Heart right ventricle (tissue), 16 donors: ENCODE results near the gene FKBP1B. TPM values are rescaled to one million over a fixed set of nuclear protein-coding genes. Genes with fewer than 3 reads are reported as not detected.

ENCODE experiments used
- ATAC-seq, 8 donors: fragments of 200-7000 bp; cut with Tn5 transposase; one replicate each; pipeline ENCODE4 v1.9.1; 2020; ENCODE audit warnings: mild to moderate bottlenecking in 8 of 8, moderate library complexity in 8 of 8, moderate number of reproducible peaks in 1 of 8
- DNase-seq, 2 donors: peaks; one replicate each; pipeline ENCODE4 v3.0.0-alpha.2; 2020
- H3K27ac ChIP-seq, 10 donors: fragments of 200-600 bp; sonication (generic) in 2 of 10; one replicate each; pipeline versions ENCODE4 v1.5.0 to v1.8.0; 2020 to 2022; ENCODE audit warnings: mild to moderate bottlenecking in 3 of 10
- H3K27me3 ChIP-seq, 7 donors: fragments of 200-600 bp; one replicate each; pipeline ENCODE4 v1.8.0; 2021 to 2022; ENCODE audit warnings: mild to moderate bottlenecking in 2 of 7
- H3K36me3 ChIP-seq, 9 donors: fragments of 200-600 bp; sonication (generic) in 1 of 9; one replicate each; pipeline versions ENCODE4 v1.5.0 to v1.8.0; 2020 to 2022; ENCODE audit warnings: mild to moderate bottlenecking in 2 of 9
- H3K4me1 ChIP-seq, 9 donors: fragments of 200-600 bp; sonication (generic) in 1 of 9; one replicate each; pipeline versions ENCODE4 v1.5.0 to v1.8.0; 2020 to 2022; ENCODE audit warnings: mild to moderate bottlenecking in 4 of 9
- H3K4me3 ChIP-seq, 10 donors: fragments of 200-600 bp; sonication (generic) in 2 of 10; one replicate each; pipeline versions ENCODE4 v1.5.0 to v1.8.0; 2020 to 2022; ENCODE audit warnings: mild to moderate bottlenecking in 7 of 10, moderate library complexity in 2 of 10
- H3K9me3 ChIP-seq, 11 donors: fragments of 200-600 bp in 10 of 11; sonication (generic) in 2 of 11; one replicate each; pipeline versions ENCODE4 v1.5.0 to v1.8.0; 2013 to 2022; ENCODE audit warnings: mild to moderate bottlenecking in 2 of 11, control low read depth in 1 of 11, moderate library complexity in 1 of 11
- WGBS, 2 donors: extraction: QIAGEN DNeasy Blood & Tissue Kit; methylation state at CpG; one replicate each; pipeline ENCODE4 v1.1.7; 2013; ENCODE audit warnings: inconsistent platforms in 1 of 2; 5-methylcytosine and 5-hydroxymethylcytosine counted together
- intact Hi-C, 10 donors: fragments of 100-400 bp; cut with DNase I; formaldehyde crosslinking; loops; one replicate each; pipeline versions ENCODE4 v1.11.1 to v1.14.2; 2022
- polyA plus RNA-seq, 2 donors: library from polyadenylated mRNA; stranded (reverse); fragments of 200-250 nt; gene quantifications; one replicate each; pipeline ENCODE4 v1.2.3, GENCODE V29; 2013
- total RNA-seq, 10 donors: library from RNA; stranded (reverse); fragmentation: NEBNext Ultra II Directional in 3 of 10; extraction: Animal tissue kit (Norgen Biotek cat#: 25700) in 3 of 10; gene quantifications; one replicate each; pipeline versions ENCODE4 v1.2.1 to v1.2.4, GENCODE V29; 2021 to 2023
- TF ChIP-seq, protein P1 (sequence below), 9 donors: fragments of 200-600 bp; sonication (generic) in 2 of 9; IDR thresholded peaks; one replicate each; pipeline versions ENCODE4 v1.5.0 to v1.8.0; 2021 to 2022; ENCODE audit warnings: antibody characterized with exemption in 9 of 9, mild to moderate bottlenecking in 5 of 9, moderate library complexity in 1 of 9
- donor health status: Arrhythmogenic right ventricular cardiomyopathy.
- donor health status: ischemic (EF 13 %, LVEDD 7.1; RV severe dilation, severe dysfunction).
- donor health status: healthy with polysubstance abuse.
- donor health status: DM: no; HTN: yes; CAD: no.
- donor health status: DM: no; HTN: no; CAD: no.
- donor health status: ischemic (EF 25% LVEDD 6.9; RV normal size, moderate dysfunction).
- donor health status: ischemic (EF 25% LVEDD 5.7; RV mildly dilated, moderate dysfunction).
- donor health status: healthy.
- donor health status: DM: yes; HTN: yes; CAD: no.
- donor health status: Ischemic cardiomyopathy.
- donor health status: ischemic (EF 35%, LVEDD 5.7; RV mildly dilated, moderate dysfunction).
- donor health status: nonischemic (EF 11% LVEDD 7.7; RV severe dilation, severe dysfunction).
- donor health status: DM: yes; HTN: yes; CAD: no.
- donor health status: PGD.
- donor health status: ischemic (EF 29% LVEDD 5.4; RV normal size, mild dysfunction).
- donor health status: nonischemic (EF 23%, LVEDD 6.1; RV moderate dilation, normal function).

The FKBP1B gene
- total and polyA plus RNA-seq, 12 donors, result 0.61 to 6.3 (median 1.7) TPM; not detected in 1

- ATAC-seq, result peak; percentile 99 to 100 (median 99)
- peaks cover 0 to 38% (median 29%) of the 10 kb centered on the region in 9 donors for H3K4me1 ChIP-seq
- TF ChIP-seq, protein P1, sequence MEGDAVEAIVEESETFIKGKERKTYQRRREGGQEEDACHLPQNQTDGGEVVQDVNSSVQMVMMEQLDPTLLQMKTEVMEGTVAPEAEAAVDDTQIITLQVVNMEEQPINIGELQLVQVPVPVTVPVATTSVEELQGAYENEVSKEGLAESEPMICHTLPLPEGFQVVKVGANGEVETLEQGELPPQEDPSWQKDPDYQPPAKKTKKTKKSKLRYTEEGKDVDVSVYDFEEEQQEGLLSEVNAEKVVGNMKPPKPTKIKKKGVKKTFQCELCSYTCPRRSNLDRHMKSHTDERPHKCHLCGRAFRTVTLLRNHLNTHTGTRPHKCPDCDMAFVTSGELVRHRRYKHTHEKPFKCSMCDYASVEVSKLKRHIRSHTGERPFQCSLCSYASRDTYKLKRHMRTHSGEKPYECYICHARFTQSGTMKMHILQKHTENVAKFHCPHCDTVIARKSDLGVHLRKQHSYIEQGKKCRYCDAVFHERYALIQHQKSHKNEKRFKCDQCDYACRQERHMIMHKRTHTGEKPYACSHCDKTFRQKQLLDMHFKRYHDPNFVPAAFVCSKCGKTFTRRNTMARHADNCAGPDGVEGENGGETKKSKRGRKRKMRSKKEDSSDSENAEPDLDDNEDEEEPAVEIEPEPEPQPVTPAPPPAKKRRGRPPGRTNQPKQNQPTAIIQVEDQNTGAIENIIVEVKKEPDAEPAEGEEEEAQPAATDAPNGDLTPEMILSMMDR (IDR thresholded peaks at IDR 0.05), result no peak
- H3K27ac ChIP-seq, result peak within 1 kb of the TSS in 9 of 10 donors; percentile 47 to 87 (median 71)
- H3K36me3 ChIP-seq, result no peaks in the 10 kb centered on the region
- 0 to 1% methylated on average over 38 of the region's 38 CpGs for WGBS, 2 donors
- peak within 1 kb of the TSS; percentile 39 to 87 (median 74) for H3K4me3 ChIP-seq
- peak; percentile 89 to 97 for DNase-seq
- no peaks in the 10 kb centered on the region for H3K9me3 ChIP-seq
- H3K27me3 ChIP-seq, result peaks cover 0 to 22% (median 0%) of the 10 kb centered on the region in 7 donors
- intact Hi-C loops, result loop anchor here in 3 of 10 donors (2.0 to 10.0 kb wide), 4 partner anchors 30 to 122 kb away; partner anchors contain the start of genes ATAD2B (in 3 of the 3), SF3B6 (in 1 of the 3) and TP53I3 (in 1 of the 3)
Observed at GRCh38 chr2:24046930-24047702, 2.4 kb upstream of the FKBP1B start, which contains the start of gene WDCP. Gene WDCP, minus strand, starts transcription at chr2:24047391. Its CDS starts 7,897 bp downstream, at chr2:24039494.

- H3K9me3 ChIP-seq, result no peaks in the 10 kb centered on the region
- no peaks in the 10 kb centered on the region for H3K36me3 ChIP-seq
- peaks cover 0 to 22% (median 0%) of the 10 kb centered on the region in 7 donors for H3K27me3 ChIP-seq
- DNase-seq (no peak), ATAC-seq (peak in 1 of 8 donors; percentile 9)
- intact Hi-C loops, result loop anchor here in 3 of 10 donors (2.0 to 10.0 kb wide), 4 partner anchors 29 to 123 kb away; partner anchors contain the start of genes ATAD2B (in 3 of the 3), SF3B6 (in 1 of the 3) and TP53I3 (in 1 of the 3)
- H3K4me3 ChIP-seq, result peak overlapping the region in 9 of 10 donors; percentile 20 to 87 (median 73)
- TF ChIP-seq, protein P1 (IDR thresholded peaks at IDR 0.05), result no peak
- peaks cover 0 to 38% (median 29%) of the 10 kb centered on the region in 9 donors for H3K4me1 ChIP-seq
- no peak overlapping the region for H3K27ac ChIP-seq
- 33 to 48% methylated on average over 8 of the region's 8 CpGs for WGBS, 2 donors
Observed at GRCh38 chr2:24047703-24048033, 1.9 kb upstream of the FKBP1B start.

- Histone ChIP-seq H3K4me1 (peaks cover 0 to 38% (median 29%) of the 10 kb centered on the region in 9 donors), H3K4me3 (peak overlapping the region; percentile 59 to 93 (median 76)), H3K36me3 (no peaks in the 10 kb centered on the region), H3K9me3 (no peaks in the 10 kb centered on the region), H3K27ac (peak overlapping the region in 2 of 10 donors; percentile 44 to 68), H3K27me3 (peaks cover 0 to 22% (median 0%) of the 10 kb centered on the region in 7 donors)
- TF ChIP-seq, protein P1 (IDR thresholded peaks at IDR 0.05), result no peak
- ATAC-seq (no peak), DNase-seq (no peak)
- WGBS, 2 donors, result 18 to 24% methylated on average over 23 of the region's 23 CpGs
- intact Hi-C loops, result loop anchor here in 2 of 10 donors (5.0 to 10.0 kb wide), 2 partner anchors 33 to 124 kb away; partner anchors contain the start of genes ATAD2B (in 1 of the 2) and TP53I3 (in 1 of the 2)
Observed at GRCh38 chr2:24048769-24049484, 614 bp upstream of the FKBP1B start.
